ENCODE data around the gene LIN54. TPM values are rescaled to one million over a fixed set of nuclear protein-coding genes. Genes with fewer than 3 reads are reported as not detected.

Gene LIN54
- total RNA-seq = 9.5 and 11.0 TPM in 2 replicates

GRCh38 chr4:83010522-83011318, at the start of gene LIN54:
Gene LIN54 (minus strand): TSS chr4:83010823. CDS start chr4:82984844, 25,979 bp downstream.

GRCh38 chr4:83034630-83035494, 24.2 kb upstream of the LIN54 start, which contains the start of gene COPS4:
Gene COPS4 (plus strand): TSS chr4:83035183. CDS start chr4:83035225, 42 bp downstream.

GRCh38 chr4:82900411-82901182, 110.0 kb downstream of the LIN54 start, which contains the start of gene THAP9:
Gene THAP9 (plus strand): TSS chr4:82900735. CDS start chr4:82900803, 68 bp downstream.

GRCh38 chr4:82890901-82891706, 119.5 kb downstream of the LIN54 start, which contains the start of gene SEC31A:
Gene SEC31A (minus strand): TSS chr4:82891153. CDS start chr4:82881936, 9,217 bp downstream.

Other genes with a start within 250 kb of the LIN54 start
- 1.1 and 4.0 TPM in 2 replicates for gene SCD5, start 212.0 kb downstream of the LIN54 start, total RNA-seq
- 259 and 288 TPM in 2 replicates for gene SEC31A, start 119.7 kb downstream of the LIN54 start, total RNA-seq
- gene THAP9, start 110.1 kb downstream of the LIN54 start, total RNA-seq = 2.1 and 3.2 TPM in 2 replicates
- gene COPS4, start 24.4 kb upstream of the LIN54 start, total RNA-seq = 114 and 122 TPM in 2 replicates
- gene PLAC8, start 103.9 kb upstream of the LIN54 start, total RNA-seq = 2.5 and 2.6 TPM in 2 replicates

Data from myometrial cell (primary cell).